Erythroblast (primary cell): ENCODE results near the gene CHRD.

ENCODE experiments used
- GATA1 ChIP-seq: IDR thresholded peaks from 2 replicates; pipeline ENCODE4 v1.6.1; 2011; ENCODE audit warnings: low read depth, mild to moderate bottlenecking, control low read depth, low read length, moderate library complexity
- POLR2A ChIP-seq: IDR thresholded peaks from 2 replicates; pipeline ENCODE4 v1.6.1; 2011; ENCODE audit warnings: mild to moderate bottlenecking, low read length

- TF ChIP-seq GATA1 (no peak), POLR2A (no peak)
Observed at GRCh38 chr3:184417619-184418327, 37.9 kb downstream of the CHRD start.
